GM12801 (cell line): Measurements from ENCODE around the gene CDCA3.

Experiments used
- TF ChIP-seq, protein P1 (sequence below): IDR thresholded peaks from one replicate; pipeline ENCODE4 v1.5.1; 2011; ENCODE audit warnings: control low read depth; ENCODE audit not compliant: insufficient read length; ENCODE audit errors: extremely low read depth

CDCA3 gene

DNA sequence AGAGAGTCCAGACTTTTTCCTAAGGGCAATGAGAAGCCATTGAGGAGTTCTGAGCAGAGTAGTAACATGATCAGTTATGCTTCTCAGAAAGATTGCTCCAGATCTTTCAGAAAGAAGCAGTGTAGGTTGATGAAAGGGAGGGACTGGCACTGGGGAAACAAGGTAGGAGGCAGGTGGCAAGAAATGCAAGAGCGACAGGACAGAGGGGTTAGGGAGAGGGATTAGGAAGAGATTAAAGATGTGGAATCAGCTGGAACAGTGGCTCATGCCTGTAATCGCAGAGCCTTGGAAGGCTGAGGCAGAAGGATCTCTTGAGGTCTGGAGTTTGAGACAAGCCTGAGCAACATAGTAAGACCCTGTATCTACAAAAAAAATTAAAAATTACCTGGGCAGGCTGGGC, 3.4 kb downstream of the CDCA3 start:
- TF ChIP-seq, protein P1, sequence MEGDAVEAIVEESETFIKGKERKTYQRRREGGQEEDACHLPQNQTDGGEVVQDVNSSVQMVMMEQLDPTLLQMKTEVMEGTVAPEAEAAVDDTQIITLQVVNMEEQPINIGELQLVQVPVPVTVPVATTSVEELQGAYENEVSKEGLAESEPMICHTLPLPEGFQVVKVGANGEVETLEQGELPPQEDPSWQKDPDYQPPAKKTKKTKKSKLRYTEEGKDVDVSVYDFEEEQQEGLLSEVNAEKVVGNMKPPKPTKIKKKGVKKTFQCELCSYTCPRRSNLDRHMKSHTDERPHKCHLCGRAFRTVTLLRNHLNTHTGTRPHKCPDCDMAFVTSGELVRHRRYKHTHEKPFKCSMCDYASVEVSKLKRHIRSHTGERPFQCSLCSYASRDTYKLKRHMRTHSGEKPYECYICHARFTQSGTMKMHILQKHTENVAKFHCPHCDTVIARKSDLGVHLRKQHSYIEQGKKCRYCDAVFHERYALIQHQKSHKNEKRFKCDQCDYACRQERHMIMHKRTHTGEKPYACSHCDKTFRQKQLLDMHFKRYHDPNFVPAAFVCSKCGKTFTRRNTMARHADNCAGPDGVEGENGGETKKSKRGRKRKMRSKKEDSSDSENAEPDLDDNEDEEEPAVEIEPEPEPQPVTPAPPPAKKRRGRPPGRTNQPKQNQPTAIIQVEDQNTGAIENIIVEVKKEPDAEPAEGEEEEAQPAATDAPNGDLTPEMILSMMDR, result no peak

DNA sequence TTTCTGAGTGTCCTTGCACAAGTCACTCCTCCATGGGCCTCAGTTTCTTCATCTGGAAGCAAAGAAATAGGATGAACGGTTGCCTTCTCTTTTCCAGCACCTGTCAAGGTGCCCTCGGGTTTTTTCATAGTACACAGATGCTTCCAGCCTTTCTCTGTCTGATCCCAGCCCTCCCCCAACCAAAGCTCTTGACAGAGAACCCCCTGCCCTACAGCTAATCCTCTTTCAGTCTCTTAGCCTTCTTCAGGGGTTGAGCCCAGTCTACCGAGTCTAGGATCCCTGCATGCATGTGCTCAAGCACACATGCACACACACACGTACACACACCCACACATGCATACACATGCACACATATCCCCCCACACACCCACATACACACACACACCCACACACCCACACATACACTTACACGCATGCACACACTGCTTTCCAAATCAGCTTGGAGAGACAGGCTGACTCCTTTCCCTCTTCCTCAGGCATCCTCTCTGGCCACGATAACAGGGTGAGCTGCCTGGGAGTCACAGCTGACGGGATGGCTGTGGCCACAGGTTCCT, 4.7 kb downstream of the CDCA3 start:
- TF ChIP-seq, protein P1, result no peak

DNA sequence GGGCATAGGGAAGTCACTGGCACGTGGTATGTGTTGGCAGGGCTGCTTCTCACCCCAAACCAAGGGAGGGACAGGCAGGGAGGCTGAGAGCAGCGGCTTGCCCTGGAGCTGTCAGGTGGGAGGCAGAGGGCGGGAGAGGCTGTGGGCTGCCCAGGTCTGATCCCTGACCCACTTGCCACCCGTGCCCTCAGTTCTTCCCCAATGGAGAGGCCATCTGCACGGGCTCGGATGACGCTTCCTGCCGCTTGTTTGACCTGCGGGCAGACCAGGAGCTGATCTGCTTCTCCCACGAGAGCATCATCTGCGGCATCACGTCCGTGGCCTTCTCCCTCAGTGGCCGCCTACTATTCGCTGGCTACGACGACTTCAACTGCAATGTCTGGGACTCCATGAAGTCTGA, 5.7 kb downstream of the CDCA3 start:
- TF ChIP-seq, protein P1, result no peak

DNA sequence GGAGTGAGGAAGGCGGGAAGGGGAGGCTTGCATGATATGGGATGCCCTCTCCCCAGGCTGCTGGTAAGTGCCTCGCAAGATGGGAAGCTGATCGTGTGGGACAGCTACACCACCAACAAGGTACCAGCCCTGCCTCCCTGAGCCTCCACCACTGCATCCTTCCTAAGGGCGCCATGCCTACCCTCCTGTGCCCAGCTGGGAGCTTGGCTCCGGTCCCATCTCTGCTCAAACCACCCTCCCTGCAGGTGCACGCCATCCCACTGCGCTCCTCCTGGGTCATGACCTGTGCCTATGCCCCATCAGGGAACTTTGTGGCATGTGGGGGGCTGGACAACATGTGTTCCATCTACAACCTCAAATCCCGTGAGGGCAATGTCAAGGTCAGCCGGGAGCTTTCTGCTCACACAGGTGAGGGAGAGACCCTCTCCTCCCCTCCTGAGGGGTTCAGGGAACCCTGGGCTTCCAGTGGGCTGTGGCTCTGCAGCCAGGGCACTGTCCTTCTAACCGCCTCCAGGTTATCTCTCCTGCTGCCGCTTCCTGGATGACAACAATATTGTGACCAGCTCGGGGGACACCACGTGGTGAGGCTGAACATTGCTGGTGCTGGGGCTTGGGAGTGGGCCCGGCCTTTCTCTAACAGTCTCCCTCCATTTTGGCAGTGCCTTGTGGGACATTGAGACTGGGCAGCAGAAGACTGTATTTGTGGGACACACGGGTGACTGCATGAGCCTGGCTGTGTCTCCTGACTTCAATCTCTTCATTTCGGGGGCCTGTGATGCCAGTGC, 7.8 kb downstream of the CDCA3 start:
- TF ChIP-seq, protein P1, result no peak

DNA sequence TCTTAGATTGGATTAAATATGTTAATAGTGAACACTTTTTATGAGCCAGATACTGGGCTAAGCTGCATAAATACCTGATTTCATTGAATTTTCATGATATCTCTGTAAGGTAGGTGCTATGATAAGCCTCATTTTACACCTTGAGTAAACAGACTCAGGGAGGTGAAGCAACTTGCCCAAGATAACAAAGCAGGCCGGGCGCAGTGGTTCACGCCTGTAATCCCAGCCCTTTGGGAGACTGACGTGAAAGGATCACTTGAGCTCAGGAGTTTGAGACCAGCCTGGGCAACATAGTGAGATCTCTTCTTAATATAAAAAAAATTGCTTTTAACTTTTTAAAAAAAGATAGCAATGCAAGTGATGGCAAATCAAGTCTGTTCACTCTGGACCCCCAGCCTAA, 9.0 kb downstream of the CDCA3 start:
- TF ChIP-seq, protein P1, result no peak

DNA sequence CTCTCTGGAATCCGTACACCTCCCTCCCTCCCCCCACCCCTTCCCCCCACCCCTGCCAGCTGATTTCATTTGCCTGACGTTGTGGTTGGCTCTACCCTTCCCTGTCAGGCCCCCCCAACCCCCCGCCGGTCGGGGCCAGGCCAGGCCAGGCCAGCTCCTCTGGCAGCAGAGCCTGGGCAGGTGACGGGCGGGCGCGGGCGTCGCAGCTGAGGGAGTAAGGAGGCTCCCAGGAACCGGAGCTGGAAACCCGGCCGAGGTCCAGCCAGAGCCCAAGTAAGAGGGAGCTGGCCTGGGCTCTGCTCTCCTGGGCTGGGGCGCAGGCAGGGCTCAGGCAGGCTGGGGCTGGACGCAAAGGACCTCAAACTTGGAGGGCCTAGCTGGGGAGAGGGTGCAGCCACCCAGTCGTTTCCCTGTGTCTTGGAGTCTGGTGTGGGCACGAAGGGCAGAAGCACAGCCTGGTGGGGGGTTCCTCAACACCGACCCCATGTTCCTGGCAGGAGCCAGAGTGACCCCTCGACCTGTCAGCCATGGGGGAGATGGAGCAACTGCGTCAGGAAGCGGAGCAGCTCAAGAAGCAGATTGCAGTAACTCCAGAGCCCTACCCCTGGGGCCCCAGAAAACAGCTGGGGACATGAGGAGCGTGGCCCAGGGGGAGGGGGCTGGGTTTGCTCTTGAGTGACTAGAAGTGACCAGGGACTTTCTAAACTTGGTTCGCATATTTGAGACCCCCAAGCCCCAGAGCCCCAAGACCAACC, 10.1 kb downstream of the CDCA3 start, which contains the start of gene GNB3:
GNB3 (plus strand) TSS at position 165 of the 755 bp plus-strand sequence; CDS start at position 528, 363 bp downstream.
- TF ChIP-seq, protein P1, result no peak

DNA sequence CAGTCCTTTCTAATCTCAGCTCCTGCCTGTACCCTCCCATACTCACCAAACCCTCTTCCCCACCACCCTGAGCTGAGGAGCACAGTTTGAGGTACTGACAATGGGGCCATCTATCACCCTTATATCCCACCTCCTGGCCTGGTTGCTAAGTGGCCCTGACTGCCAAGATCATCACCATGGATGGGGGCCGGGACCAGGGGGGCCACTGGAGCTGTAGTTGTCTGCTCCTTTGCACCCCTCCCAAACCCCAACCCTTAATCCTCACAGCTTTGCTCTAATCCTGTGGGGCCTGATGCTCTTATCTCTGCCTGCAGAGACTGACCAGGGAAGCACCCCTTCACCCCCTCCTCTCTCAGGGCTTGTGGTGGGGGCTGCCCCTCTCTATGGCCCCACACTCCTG, 10.8 kb downstream of the CDCA3 start:
- TF ChIP-seq, protein P1, result no peak
